GM23338 (cell line): ENCODE results near the gene STX1A. TPM values are rescaled to one million over a fixed set of nuclear protein-coding genes. Genes with fewer than 3 reads are reported as not detected.

Experiments used
- ATAC-seq: fragments of 200-7000 bp; cut with Tn5 transposase; 3 replicates; pipeline ENCODE4 v1.9.1; 2020
- DNase-seq: peaks from one replicate; pipeline ENCODE4 v3.0.0-alpha.2; 2015; ENCODE audit warnings: low spot score
- H2AFZ ChIP-seq: fragments of 200-600 bp; sonication (generic); 2 replicates; pipeline ENCODE4 v1.8.0; 2016; ENCODE audit warnings: antibody characterized with exemption, mild to moderate bottlenecking, moderate library complexity
- H3F3A ChIP-seq: fragments of 200-600 bp; sonication (generic); replicated peaks from 2 replicates; pipeline ENCODE4 v1.8.0; 2017; ENCODE audit warnings: antibody characterized with exemption, mixed run types, low read depth
- H3K27ac ChIP-seq: fragments of 200-600 bp; sonication (generic); 2 replicates; pipeline ENCODE4 v1.6.1; 2016; ENCODE audit warnings: low read depth
- H3K27me3 ChIP-seq: fragments of 200-600 bp; sonication (generic); 2 replicates; pipeline ENCODE4 v1.8.0; 2016; ENCODE audit warnings: mild to moderate bottlenecking, mixed run types, moderate library complexity; ENCODE audit not compliant: insufficient read depth
- H3K36me3 ChIP-seq: fragments of 200-600 bp; sonication (generic); 2 replicates; pipeline ENCODE4 v1.8.0; 2016; ENCODE audit warnings: mild to moderate bottlenecking; ENCODE audit not compliant: insufficient read depth
- H3K4me1 ChIP-seq: fragments of 200-600 bp; sonication (generic); 2 replicates; pipeline ENCODE4 v1.8.0; 2016; ENCODE audit warnings: mild to moderate bottlenecking, moderate library complexity; ENCODE audit not compliant: insufficient read depth
- H3K4me2 ChIP-seq: fragments of 200-600 bp; sonication (generic); 2 replicates; pipeline ENCODE4 v1.7.1; 2017; ENCODE audit warnings: mixed run types
- H3K4me3 ChIP-seq: fragments of 200-600 bp; sonication (generic); 2 replicates; pipeline ENCODE4 v1.6.1; 2016; ENCODE audit warnings: mixed run types
- H3K79me2 ChIP-seq: fragments of 200-600 bp; sonication (generic); replicated peaks from 2 replicates; pipeline ENCODE4 v1.8.0; 2017; ENCODE audit warnings: mild to moderate bottlenecking; ENCODE audit not compliant: insufficient read depth
- H3K9me2 ChIP-seq: fragments of 200-600 bp; sonication (generic); 2 replicates; pipeline ENCODE4 v1.8.0; 2017; ENCODE audit not compliant: insufficient read depth
- H4K20me1 ChIP-seq: fragments of 200-600 bp; sonication (generic); replicated peaks from 2 replicates; pipeline ENCODE4 v1.8.0; 2017; ENCODE audit warnings: mild to moderate bottlenecking; ENCODE audit not compliant: insufficient read depth
- H3K27ac Mint-ChIP-seq: 2 replicates; pipeline ENCODE4 v1.8.0; 2020; ENCODE audit warnings: inconsistent platforms, mild to moderate bottlenecking, moderate library complexity, mixed read lengths
- H3K27me3 Mint-ChIP-seq: 3 replicates; pipeline ENCODE4 v1.8.0; 2022; ENCODE audit warnings: low read depth, mild to moderate bottlenecking, moderate library complexity, mixed read lengths, inconsistent platforms; ENCODE audit not compliant: insufficient read depth, poor library complexity
- H3K36me3 Mint-ChIP-seq: 3 replicates; pipeline ENCODE4 v1.8.0; 2021; ENCODE audit warnings: low read depth, mild to moderate bottlenecking, inconsistent platforms, moderate library complexity, mixed read lengths
- H3K4me1 Mint-ChIP-seq: 3 replicates; pipeline ENCODE4 v1.8.0; 2020; ENCODE audit warnings: mild to moderate bottlenecking, inconsistent platforms, mixed read lengths
- H3K4me3 Mint-ChIP-seq: 3 replicates; pipeline ENCODE4 v1.8.0; 2021; ENCODE audit warnings: moderate library complexity, mild to moderate bottlenecking, inconsistent platforms, mixed read lengths
- H3K9me3 Mint-ChIP-seq: 3 replicates; pipeline ENCODE4 v1.8.0; 2020; ENCODE audit warnings: moderate library complexity, mild to moderate bottlenecking, inconsistent platforms, mixed read lengths
- CREB1 ChIP-seq: fragments of 250-450 bp; sonication (Bioruptor Pico); IDR thresholded peaks from 2 replicates; pipeline ENCODE4 v1.5.0; 2020; ENCODE audit warnings: low read depth, mild to moderate bottlenecking, moderate library complexity
- EZH2 ChIP-seq: fragments of 200-600 bp; sonication (generic); IDR thresholded peaks from one replicate; pipeline ENCODE4 v1.8.0; 2017; ENCODE audit warnings: antibody characterized with exemption, mild to moderate bottlenecking, low read depth; ENCODE audit not compliant: unreplicated experiment
- EZH2phosphoT487 ChIP-seq: fragments of 200-600 bp; sonication (generic); IDR thresholded peaks from one replicate; pipeline ENCODE4 v1.8.1; 2018; ENCODE audit warnings: antibody characterized with exemption; ENCODE audit not compliant: unreplicated experiment
- JUNB ChIP-seq: IDR thresholded peaks from one replicate; pipeline ENCODE4 v1.6.1; 2016; ENCODE audit warnings: antibody characterized with exemption; ENCODE audit not compliant: unreplicated experiment
- NANOG ChIP-seq: IDR thresholded peaks from 2 replicates; pipeline ENCODE4 v1.6.1; 2016; ENCODE audit warnings: antibody characterized with exemption, borderline replicate concordance
- POLR2AphosphoS5 ChIP-seq: IDR thresholded peaks from 2 replicates; pipeline ENCODE4 v1.6.1; 2016; ENCODE audit warnings: antibody characterized with exemption, low read depth
- STAT1 ChIP-seq: IDR thresholded peaks from one replicate; pipeline ENCODE4 v1.6.1; 2016; ENCODE audit warnings: antibody characterized with exemption; ENCODE audit not compliant: unreplicated experiment
- ZNF114 ChIP-seq: fragments of 250-450 bp; sonication (Bioruptor Pico); IDR thresholded peaks from 2 replicates; pipeline ENCODE4 v1.5.0; 2020; ENCODE audit warnings: mild to moderate bottlenecking, moderate library complexity
- ZNF331 ChIP-seq: fragments of 250-450 bp; sonication (Bioruptor Pico); IDR thresholded peaks from 2 replicates; pipeline ENCODE4 v1.5.0; 2020; ENCODE audit warnings: low read depth, mild to moderate bottlenecking, moderate library complexity
- polyA plus RNA-seq: library from polyadenylated mRNA; unstranded; fragments of >200 nt; fragmentation: Nextera tagmentation; extraction: Ambion mirVana; gene quantifications from 2 replicates; pipeline ENCODE4 v1.2.1, GENCODE V29; 2016
- total RNA-seq: library from RNA; depleted of rRNA; stranded (reverse); fragments of >200 nt; shearing (Covaris generic); gene quantifications from 2 replicates; pipeline ENCODE4 v1.2.3, GENCODE V29; 2014
- TF ChIP-seq, protein P1 (sequence below): IDR thresholded peaks from one replicate; pipeline ENCODE4 v1.6.1; 2018; ENCODE audit warnings: antibody characterized with exemption; ENCODE audit not compliant: unreplicated experiment
- TF ChIP-seq, protein P2 (sequence below), 2 experiments: fragments of 200-600 bp in 1 of 2; sonication (generic) in 1 of 2; conservative IDR thresholded peaks; 2 replicates each; pipeline versions ENCODE4 v1.5.1 to v1.6.1; 2016 to 2017; ENCODE audit warnings: antibody characterized with exemption in 2 of 2, low read depth in 2 of 2, mild to moderate bottlenecking in 2 of 2, moderate library complexity in 1 of 2
- TF ChIP-seq, protein P3 (sequence below): IDR thresholded peaks from 2 replicates; pipeline ENCODE4 v1.6.1; 2016; ENCODE audit warnings: antibody characterized with exemption
- TF ChIP-seq, protein P4 (sequence below): fragments of 250-450 bp; sonication (Bioruptor Pico); IDR thresholded peaks from 2 replicates; pipeline ENCODE4 v1.5.0; 2020; ENCODE audit warnings: mild to moderate bottlenecking, moderate library complexity

The STX1A gene
- total and polyA plus RNA-seq, 2 experiments from 2014 or later: 9.1 to 19.8 TPM

DNA sequence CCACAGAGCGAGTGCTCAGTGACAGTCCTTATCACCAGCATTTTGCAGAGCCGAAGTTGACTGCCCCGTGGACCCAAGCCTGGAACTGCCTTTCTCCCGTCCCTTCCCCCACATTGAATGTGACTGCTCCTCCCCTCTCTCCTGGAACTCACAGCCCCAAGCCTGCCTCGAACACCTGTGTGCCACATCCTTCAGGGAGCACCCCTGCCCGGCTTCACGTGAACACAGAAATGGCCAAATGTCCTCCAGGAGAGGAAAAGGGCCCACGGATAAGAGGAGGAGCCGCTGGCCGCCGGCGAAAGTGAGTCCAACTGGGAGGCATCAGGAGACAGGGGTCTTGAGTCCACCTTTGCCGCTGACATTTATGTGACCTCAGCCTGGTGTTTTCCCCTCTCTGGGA, 16.2 kb downstream of the STX1A start:
- Histone ChIP-seq H4K20me1 (no peaks in the 10 kb centered on the region), H3K4me1 (peaks cover 15% of the 10 kb centered on the region), H3K9me2 (no peaks in the 10 kb centered on the region), H2AFZ (no peak overlapping the region), H3K4me2 (peak overlapping the region; percentile 85), H3K27me3 (no peaks in the 10 kb centered on the region), H3K4me3 (peak overlapping the region; percentile 54), H3K27ac (no peak overlapping the region), H3F3A (0 out of 2 replicates have a peak, but pooled peaks cover 8% of the 10 kb centered on the region), H3K36me3 (peaks cover 7% of the 10 kb centered on the region), H3K79me2 (no peaks in the 10 kb centered on the region)
- H3K27ac Mint-ChIP-seq: no peak overlapping the region
- peaks cover 33% of the 10 kb centered on the region for H3K4me1 Mint-ChIP-seq
- ATAC-seq: peak; percentile 2; the same call in 2 of the 3 replicates
- H3K9me3 Mint-ChIP-seq: no peaks in the 10 kb centered on the region; the same call in 2 of the 3 replicates
- H3K36me3 Mint-ChIP-seq: peaks cover 18% of the 10 kb centered on the region
- DNase-seq: no peak
- H3K27me3 Mint-ChIP-seq: peaks cover 23% of the 10 kb centered on the region
- TF ChIP-seq EZH2phosphoT487 (no peak), ZNF114 (no peak), CREB1 (no peak), JUNB (no peak), EZH2 (no peak), ZNF331 (CRISPR knock-in tag) (no peak), POLR2AphosphoS5 (no peak), STAT1 (no peak), NANOG (no peak)
- TF ChIP-seq, protein P1, sequence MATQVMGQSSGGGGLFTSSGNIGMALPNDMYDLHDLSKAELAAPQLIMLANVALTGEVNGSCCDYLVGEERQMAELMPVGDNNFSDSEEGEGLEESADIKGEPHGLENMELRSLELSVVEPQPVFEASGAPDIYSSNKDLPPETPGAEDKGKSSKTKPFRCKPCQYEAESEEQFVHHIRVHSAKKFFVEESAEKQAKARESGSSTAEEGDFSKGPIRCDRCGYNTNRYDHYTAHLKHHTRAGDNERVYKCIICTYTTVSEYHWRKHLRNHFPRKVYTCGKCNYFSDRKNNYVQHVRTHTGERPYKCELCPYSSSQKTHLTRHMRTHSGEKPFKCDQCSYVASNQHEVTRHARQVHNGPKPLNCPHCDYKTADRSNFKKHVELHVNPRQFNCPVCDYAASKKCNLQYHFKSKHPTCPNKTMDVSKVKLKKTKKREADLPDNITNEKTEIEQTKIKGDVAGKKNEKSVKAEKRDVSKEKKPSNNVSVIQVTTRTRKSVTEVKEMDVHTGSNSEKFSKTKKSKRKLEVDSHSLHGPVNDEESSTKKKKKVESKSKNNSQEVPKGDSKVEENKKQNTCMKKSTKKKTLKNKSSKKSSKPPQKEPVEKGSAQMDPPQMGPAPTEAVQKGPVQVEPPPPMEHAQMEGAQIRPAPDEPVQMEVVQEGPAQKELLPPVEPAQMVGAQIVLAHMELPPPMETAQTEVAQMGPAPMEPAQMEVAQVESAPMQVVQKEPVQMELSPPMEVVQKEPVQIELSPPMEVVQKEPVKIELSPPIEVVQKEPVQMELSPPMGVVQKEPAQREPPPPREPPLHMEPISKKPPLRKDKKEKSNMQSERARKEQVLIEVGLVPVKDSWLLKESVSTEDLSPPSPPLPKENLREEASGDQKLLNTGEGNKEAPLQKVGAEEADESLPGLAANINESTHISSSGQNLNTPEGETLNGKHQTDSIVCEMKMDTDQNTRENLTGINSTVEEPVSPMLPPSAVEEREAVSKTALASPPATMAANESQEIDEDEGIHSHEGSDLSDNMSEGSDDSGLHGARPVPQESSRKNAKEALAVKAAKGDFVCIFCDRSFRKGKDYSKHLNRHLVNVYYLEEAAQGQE: no peak
- TF ChIP-seq, protein P2, sequence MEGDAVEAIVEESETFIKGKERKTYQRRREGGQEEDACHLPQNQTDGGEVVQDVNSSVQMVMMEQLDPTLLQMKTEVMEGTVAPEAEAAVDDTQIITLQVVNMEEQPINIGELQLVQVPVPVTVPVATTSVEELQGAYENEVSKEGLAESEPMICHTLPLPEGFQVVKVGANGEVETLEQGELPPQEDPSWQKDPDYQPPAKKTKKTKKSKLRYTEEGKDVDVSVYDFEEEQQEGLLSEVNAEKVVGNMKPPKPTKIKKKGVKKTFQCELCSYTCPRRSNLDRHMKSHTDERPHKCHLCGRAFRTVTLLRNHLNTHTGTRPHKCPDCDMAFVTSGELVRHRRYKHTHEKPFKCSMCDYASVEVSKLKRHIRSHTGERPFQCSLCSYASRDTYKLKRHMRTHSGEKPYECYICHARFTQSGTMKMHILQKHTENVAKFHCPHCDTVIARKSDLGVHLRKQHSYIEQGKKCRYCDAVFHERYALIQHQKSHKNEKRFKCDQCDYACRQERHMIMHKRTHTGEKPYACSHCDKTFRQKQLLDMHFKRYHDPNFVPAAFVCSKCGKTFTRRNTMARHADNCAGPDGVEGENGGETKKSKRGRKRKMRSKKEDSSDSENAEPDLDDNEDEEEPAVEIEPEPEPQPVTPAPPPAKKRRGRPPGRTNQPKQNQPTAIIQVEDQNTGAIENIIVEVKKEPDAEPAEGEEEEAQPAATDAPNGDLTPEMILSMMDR (conservative IDR thresholded peaks at IDR 0.05; ENCODE audit: low read depth in 2 of 2): no peak
- TF ChIP-seq, protein P3, sequence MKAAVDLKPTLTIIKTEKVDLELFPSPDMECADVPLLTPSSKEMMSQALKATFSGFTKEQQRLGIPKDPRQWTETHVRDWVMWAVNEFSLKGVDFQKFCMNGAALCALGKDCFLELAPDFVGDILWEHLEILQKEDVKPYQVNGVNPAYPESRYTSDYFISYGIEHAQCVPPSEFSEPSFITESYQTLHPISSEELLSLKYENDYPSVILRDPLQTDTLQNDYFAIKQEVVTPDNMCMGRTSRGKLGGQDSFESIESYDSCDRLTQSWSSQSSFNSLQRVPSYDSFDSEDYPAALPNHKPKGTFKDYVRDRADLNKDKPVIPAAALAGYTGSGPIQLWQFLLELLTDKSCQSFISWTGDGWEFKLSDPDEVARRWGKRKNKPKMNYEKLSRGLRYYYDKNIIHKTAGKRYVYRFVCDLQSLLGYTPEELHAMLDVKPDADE: no peak
- TF ChIP-seq, protein P4, sequence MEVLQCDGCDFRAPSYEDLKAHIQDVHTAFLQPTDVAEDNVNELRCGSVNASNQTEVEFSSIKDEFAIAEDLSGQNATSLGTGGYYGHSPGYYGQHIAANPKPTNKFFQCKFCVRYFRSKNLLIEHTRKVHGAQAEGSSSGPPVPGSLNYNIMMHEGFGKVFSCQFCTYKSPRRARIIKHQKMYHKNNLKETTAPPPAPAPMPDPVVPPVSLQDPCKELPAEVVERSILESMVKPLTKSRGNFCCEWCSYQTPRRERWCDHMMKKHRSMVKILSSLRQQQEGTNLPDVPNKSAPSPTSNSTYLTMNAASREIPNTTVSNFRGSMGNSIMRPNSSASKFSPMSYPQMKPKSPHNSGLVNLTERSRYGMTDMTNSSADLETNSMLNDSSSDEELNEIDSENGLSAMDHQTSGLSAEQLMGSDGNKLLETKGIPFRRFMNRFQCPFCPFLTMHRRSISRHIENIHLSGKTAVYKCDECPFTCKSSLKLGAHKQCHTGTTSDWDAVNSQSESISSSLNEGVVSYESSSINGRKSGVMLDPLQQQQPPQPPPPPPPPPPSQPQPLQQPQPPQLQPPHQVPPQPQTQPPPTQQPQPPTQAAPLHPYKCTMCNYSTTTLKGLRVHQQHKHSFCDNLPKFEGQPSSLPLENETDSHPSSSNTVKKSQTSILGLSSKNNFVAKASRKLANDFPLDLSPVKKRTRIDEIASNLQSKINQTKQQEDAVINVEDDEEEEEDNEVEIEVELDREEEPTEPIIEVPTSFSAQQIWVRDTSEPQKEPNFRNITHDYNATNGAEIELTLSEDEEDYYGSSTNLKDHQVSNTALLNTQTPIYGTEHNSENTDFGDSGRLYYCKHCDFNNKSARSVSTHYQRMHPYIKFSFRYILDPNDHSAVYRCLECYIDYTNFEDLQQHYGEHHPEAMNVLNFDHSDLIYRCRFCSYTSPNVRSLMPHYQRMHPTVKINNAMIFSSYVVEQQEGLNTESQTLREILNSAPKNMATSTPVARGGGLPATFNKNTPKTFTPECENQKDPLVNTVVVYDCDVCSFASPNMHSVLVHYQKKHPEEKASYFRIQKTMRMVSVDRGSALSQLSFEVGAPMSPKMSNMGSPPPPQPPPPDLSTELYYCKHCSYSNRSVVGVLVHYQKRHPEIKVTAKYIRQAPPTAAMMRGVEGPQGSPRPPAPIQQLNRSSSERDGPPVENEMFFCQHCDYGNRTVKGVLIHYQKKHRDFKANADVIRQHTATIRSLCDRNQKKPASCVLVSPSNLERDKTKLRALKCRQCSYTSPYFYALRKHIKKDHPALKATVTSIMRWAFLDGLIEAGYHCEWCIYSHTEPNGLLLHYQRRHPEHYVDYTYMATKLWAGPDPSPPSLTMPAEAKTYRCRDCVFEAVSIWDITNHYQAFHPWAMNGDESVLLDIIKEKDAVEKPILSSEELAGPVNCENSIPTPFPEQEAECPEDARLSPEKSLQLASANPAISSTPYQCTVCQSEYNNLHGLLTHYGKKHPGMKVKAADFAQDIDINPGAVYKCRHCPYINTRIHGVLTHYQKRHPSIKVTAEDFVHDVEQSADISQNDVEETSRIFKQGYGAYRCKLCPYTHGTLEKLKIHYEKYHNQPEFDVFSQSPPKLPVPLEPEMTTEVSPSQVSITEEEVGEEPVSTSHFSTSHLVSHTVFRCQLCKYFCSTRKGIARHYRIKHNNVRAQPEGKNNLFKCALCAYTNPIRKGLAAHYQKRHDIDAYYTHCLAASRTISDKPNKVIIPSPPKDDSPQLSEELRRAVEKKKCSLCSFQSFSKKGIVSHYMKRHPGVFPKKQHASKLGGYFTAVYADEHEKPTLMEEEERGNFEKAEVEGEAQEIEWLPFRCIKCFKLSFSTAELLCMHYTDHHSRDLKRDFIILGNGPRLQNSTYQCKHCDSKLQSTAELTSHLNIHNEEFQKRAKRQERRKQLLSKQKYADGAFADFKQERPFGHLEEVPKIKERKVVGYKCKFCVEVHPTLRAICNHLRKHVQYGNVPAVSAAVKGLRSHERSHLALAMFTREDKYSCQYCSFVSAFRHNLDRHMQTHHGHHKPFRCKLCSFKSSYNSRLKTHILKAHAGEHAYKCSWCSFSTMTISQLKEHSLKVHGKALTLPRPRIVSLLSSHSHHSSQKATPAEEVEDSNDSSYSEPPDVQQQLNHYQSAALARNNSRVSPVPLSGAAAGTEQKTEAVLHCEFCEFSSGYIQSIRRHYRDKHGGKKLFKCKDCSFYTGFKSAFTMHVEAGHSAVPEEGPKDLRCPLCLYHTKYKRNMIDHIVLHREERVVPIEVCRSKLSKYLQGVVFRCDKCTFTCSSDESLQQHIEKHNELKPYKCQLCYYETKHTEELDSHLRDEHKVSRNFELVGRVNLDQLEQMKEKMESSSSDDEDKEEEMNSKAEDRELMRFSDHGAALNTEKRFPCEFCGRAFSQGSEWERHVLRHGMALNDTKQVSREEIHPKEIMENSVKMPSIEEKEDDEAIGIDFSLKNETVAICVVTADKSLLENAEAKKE: no peak
- peak overlapping the region; percentile 63 for H3K4me3 Mint-ChIP-seq
